Measurements from ENCODE around the gene NDUFA5.
"Not testable (repeated sequence)": the region's sequence is repeated elsewhere in the genome, so short reads cannot be mapped to it uniquely, and the experiment has no call there.

The NDUFA5 gene

DNA sequence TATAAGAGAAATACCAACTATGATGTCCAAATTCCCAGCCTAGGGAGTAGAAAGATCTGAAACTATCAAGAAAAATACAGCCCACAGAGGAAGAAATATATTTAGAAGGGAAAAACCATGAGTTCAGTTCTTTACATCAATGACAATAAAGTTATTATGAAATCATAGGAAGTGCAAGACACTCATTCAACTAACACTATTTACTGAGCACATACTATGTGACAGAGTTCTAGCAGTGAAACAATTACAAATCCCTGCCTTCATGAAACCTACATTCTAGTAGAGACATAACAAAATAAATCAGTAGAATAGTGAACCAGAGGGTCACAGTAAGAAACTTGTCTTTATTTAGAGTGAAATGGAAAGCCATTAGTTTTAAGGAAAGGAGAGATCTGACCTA, 2.1 kb downstream of the NDUFA5 start:
- no peak for DNase-seq

GRCh38 chr7:123553159-123553558, 4.5 kb downstream of the NDUFA5 start:
- no peak for DNase-seq

DNA sequence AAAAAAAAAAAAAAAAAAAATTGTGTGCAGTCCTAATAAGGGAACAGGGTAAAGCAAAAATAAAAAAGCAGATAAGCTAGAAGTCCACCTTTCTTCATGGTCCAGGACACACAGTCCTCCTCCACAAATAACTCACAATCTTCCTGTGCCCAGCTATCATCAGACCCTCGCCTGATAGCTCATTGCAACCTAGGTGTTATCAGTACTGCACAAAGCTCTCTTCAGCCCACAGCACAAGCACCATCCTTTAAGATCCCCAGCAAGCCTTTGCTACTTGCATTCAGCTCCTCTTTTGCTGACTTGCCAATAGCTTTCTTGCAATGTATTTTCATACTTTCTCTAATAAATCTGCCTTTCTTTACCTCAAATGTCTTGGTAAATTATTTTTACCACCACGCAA, 5.0 kb downstream of the NDUFA5 start:
- DNase-seq: no peak

- DNase-seq: not testable (repeated sequence)
These were observed 5.5 kb downstream of the NDUFA5 start for GRCh38 chr7:123552134-123552533.

GRCh38 chr7:123548406-123548805, 9.2 kb downstream of the NDUFA5 start:
- no peak for DNase-seq

DNA sequence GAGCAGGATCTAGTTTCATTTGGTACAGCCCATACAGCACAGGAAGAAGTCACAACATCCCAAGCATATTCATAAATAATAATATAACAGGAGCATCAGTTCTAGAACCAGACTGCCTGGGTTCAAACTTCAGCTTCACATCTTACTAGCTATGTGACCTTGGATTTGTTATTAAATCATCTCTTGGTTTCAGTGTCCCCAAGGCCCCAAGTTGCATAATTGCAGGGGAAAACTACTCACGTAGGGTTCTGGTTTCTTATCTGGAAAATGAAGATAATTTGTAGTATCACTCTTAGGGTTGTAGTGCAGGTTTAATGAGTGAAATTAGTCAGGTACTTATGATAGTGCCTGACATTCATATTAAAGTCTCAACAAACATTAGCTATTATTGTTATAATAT, 17.7 kb downstream of the NDUFA5 start:
- no peak for DNase-seq

DNA sequence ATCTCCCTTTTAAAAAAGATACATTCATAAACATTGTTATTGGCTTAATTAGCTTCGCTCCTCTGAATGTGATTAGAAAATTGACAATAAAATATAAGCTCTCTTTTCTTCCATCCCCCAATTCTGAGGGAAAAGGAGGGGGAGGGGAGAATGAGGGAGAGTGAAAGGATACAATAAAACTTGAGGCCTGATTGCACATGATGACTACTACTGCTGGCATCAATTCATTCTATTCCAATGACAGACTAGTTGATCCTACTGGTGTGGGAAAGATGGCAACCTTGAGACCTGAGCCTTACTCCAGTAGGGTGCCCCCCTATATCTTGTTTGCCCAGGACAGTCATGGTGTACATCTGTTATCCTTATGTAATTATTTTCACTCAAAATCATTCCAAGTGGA, 18.7 kb downstream of the NDUFA5 start:
- no peak for DNase-seq

GRCh38 chr7:123538189-123538714, 19.4 kb downstream of the NDUFA5 start:
- DNase-seq: no peak

DNA sequence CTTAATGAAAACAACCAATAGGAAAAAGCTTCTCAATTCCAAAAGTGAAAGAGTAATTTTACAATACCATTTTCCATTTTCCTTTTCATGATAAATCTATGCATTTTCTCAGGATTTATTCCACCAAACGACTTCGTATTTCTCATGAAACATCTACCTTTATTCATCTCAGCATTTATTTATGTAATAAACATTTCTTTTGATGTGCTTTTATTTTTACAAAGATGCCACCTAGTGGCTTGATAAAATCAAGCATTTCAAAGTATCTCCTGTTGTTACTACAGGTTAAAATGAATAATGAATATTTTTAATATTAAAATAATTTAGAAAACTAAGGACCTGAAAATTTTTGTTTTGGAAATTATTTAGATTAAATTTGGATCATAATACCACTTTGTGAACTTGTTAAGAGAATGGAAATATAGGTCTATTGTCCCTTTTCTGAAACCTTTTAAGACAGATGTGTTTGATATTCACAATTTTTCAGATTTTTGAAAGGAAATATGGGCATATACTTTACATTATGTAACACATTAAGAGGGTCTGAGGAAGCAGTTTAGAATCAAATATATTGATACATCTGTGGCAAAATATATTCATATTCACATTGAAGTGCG, 20.5 kb downstream of the NDUFA5 start:
- no peak for DNase-seq

DNA sequence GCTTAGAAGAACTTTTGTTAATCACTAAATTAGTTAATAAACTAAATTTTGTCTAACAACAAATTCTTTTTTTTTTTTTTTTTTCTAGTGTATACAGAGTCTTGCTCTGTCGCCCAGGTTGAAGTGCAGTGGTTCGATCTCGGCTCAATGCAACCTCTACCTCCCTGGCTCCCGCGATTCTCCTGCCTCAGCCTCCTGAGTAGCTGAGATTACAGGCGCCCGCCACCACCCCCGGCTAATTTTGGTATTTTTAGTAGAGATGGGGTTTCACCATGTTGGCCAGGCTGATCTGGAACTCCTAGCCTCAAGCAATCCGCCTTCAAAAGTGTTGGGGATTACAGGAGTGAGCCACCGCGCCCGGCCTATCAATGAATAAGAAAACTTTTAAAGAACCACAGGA, 22.1 kb downstream of the NDUFA5 start:
- no peak for DNase-seq

- peak; percentile 88 for DNase-seq
These were observed 23.0 kb downstream of the NDUFA5 start, which contains the start of gene IQUB for GRCh38 chr7:123534383-123535260. Gene IQUB (minus strand): TSS chr7:123534595. CDS start chr7:123512340, 22,255 bp downstream.

DNA sequence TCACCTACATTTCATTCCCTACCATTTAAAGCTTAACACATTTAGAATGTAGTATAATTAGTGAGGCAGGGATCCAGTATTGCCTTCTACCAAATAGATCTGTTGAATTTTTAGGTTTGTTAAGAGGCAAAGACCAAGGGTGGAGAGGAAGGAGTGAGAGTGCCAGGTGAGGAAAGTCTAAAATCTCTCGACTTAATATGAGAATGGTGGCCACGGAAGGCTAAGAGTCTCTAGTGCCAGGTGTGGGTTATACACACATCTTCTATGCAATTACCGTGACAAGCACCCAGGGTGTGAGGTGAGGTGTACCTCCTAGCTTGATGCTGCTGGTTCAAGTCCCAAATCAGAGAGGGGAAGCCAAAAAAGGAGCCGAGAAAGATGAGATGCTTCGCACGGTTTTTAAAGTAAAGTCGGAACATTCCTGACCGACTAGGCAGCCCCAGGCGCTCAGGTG, 23.7 kb downstream of the NDUFA5 start:
- no peak for DNase-seq

GRCh38 chr7:123533553-123533917, 24.1 kb downstream of the NDUFA5 start:
- no peak for DNase-seq

GRCh38 chr7:123532788-123533552, 24.6 kb downstream of the NDUFA5 start:
- DNase-seq: not testable (repeated sequence)

DNA sequence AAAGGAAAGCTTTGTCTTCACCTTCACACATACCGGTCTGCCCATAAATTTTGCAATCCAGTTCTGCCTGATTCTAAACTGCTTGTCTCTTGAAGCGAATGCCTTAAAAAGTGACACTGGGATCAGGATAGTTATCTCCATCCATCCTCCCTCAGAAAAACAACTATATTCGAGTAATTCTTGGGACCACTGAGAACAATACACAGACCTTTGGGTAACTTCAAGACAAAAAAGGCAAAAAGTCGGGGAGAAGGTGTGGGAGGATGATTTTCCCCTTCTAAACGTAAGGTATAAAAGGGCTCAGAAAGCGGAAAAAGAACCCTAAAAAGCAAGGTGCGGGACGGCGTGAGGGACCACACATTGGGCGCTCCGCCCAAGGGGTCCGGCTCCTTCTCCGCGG, 25.3 kb downstream of the NDUFA5 start:
- not testable (repeated sequence) for DNase-seq

- DNase-seq: not testable (repeated sequence)
These were observed 27.5 kb downstream of the NDUFA5 start for GRCh38 chr7:123530035-123530591.

- no peak for DNase-seq
These were observed 29.4 kb downstream of the NDUFA5 start for GRCh38 chr7:123528265-123528664.

DNA sequence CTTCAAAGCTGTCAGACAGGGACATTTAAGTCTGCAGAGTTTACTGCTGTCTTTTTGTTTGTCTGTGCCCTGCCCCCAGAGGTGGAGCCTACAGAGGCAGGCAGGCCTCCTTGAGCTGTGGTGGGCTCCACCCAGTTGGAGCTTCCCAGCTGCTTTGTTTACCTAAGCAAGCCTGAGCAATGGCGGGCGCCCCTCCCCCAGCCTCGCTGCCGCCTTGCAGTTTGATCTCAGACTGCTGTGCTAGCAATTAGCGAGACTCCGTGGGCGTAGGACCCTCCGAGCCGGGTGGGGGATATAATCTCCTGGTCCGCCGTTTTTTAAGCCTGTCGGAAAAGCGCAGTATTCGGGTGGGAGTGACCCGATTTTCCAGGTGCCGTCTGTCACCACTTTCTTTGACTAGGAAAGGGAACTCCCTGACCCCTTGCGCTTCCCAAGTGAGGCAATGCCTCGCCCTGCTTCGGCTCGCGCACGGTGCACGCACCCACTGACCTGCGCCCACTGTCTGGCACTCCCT, 29.8 kb downstream of the NDUFA5 start:
- not testable (repeated sequence) for DNase-seq

DNA sequence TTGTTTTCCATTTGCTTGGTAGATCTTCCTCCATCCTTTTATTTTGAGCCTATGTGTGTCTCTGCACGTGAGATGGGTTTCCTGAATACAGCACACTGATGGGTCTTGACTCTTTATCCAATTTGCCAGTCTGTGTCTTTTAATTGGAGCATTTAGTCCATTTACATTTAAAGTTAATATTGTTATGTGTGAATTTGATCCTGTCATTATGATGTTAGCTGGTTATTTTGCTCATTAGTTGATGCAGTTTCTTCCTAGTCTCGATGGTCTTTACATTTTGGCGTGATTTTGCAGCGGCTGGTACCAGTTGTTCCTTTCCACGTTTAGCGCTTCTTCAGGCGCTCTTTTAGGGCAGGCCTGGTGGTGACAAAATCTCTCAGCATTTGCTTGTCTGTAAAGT, 31.1 kb downstream of the NDUFA5 start:
- DNase-seq: not testable (repeated sequence)

GRCh38 chr7:123522066-123522465, 35.6 kb downstream of the NDUFA5 start:
- DNase-seq: no peak

DNA sequence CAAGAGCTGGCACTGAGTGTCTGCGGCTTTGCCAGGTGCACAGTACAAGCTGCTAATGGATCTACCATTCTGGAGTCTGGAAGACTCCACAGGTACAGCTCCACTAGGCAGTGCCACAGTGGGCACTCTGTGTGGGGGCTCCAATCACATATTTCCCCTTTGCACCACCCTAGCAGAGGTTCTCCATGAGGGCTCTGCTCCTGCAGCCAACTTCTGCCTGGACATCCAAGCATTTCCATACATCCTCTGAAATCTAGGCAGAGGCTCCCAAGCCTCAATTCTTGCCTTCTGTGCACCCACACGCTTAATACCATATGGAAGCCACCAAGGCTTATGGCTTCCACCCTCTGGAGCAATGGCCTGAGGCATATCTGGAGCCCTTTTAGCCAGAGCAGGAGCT, 52.4 kb downstream of the NDUFA5 start:
- DNase-seq: no peak

- DNase-seq: no peak
These were observed 55.4 kb downstream of the NDUFA5 start for GRCh38 chr7:123502201-123502600.

All from GOT3 (cell line).